Activated naive CD4-positive, alpha-beta T cell treated with anti-CD3 and anti-CD28 coated beads for 36 hours (primary cell): ENCODE data around the gene FXYD6. TPM values are rescaled to one million over a fixed set of nuclear protein-coding genes. Genes with fewer than 3 reads are reported as not detected.
A peak's percentile ranks its signal among the peaks of the same experiment; 100 is the strongest.

Source experiments
- CTCF ChIA-PET: fragments of 350-600 bp; sonication (Branson Sonifier 250); formaldehyde crosslinking; loops from one replicate; lab custom pipeline; 2021; ENCODE audit warnings: antibody characterized with exemption; lab: Charles Lee
- DNase-seq: peaks from one replicate; pipeline ENCODE4 v3.0.0-alpha.2; 2020
- H3K27ac Mint-ChIP-seq: one replicate; pipeline ENCODE4 v1.8.0; 2021; ENCODE audit warnings: mild to moderate bottlenecking, mixed read lengths
- H3K27me3 Mint-ChIP-seq: one replicate; pipeline ENCODE4 v1.8.0; 2021; ENCODE audit warnings: low read depth, mixed read lengths
- H3K36me3 Mint-ChIP-seq: one replicate; pipeline ENCODE4 v1.8.0; 2021; ENCODE audit warnings: low read depth, mixed read lengths
- H3K4me1 Mint-ChIP-seq: one replicate; pipeline ENCODE4 v1.8.0; 2021; ENCODE audit warnings: low read depth, mixed read lengths
- H3K4me3 Mint-ChIP-seq: one replicate; pipeline ENCODE4 v1.8.0; 2021; ENCODE audit warnings: mild to moderate bottlenecking, moderate library complexity, mixed read lengths
- H3K9me3 Mint-ChIP-seq: one replicate; pipeline ENCODE4 v1.8.0; 2021; ENCODE audit warnings: mixed read lengths
- intact Hi-C: fragments of 100-400 bp; cut with micrococcal nuclease; formaldehyde crosslinking; loops from one replicate; pipeline ENCODE4 v1.15.1; 2023
- total RNA-seq, 2 experiments: library from RNA; stranded (reverse); gene quantifications; one replicate each; pipeline ENCODE4 v1.2.3, GENCODE V29; 2021

The FXYD6 gene
- total RNA-seq, 2 experiments from 2014 or later = not detected

DNA sequence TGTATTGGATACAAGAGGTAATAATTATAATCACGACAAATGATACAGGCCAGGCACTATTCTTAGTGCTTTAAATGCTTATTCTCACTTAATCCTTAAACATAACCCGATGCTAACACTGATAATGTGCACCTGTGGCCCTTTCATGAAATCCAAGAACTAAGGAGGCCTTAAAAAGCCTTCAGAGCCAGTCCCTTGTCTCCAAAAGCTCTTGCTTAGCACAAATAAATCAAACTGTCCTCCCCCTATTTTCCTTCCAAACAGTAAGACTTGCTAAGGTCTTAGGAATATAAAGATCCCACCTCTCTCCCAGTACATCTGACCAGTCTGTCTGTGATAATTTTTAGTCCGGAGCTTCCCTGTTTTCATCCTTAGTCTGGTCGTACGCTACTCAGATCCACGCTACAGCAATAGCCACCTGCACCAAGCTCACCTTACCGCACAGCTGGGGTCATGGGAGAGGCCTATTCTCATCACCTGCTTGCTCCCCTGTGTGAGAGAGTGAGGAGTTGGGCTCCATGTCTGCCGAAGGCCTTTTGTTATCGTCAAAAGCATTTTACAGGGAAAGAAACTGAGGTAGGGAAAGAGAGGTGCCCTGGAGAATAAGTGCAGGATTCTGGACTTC lies 16.9 kb downstream of the FXYD6 start:
- DNase-seq = no peak
- H3K36me3 Mint-ChIP-seq = no peaks in the 10 kb centered on the region
- CTCF ChIA-PET = interaction anchor here (0.9 kb wide), 1 partner anchor 92 kb away, joined by 3 read pairs; no protein-coding TSS in a partner anchor
- H3K27ac Mint-ChIP-seq = no peak overlapping the region
- no peaks in the 10 kb centered on the region for H3K4me1 Mint-ChIP-seq
- H3K27me3 Mint-ChIP-seq = no peaks in the 10 kb centered on the region
- H3K4me3 Mint-ChIP-seq = no peak overlapping the region
- intact Hi-C loops = no loop called here
- no peaks in the 10 kb centered on the region for H3K9me3 Mint-ChIP-seq

DNA sequence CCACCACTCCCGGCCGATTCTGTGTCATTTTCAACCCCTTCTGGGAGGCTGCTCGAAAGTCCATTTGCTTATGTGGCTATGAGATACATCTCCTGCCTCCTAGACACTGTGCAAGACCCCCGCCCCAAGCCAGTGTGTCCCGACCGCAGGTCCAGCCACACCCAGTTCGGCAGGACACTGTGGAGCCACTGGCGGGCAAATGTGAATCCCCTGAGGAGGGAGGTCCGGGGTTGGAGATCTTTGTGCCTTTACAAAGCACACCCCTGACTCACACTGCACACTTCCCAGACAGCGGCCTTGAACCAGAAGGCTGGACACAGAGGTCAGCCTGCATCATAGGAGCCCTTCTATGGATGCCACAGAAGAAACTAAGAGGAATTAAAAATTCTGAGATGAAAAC lies 17.4 kb downstream of the FXYD6 start:
- no peaks in the 10 kb centered on the region for H3K27me3 Mint-ChIP-seq
- no peak for DNase-seq
- no peaks in the 10 kb centered on the region for H3K9me3 Mint-ChIP-seq
- H3K36me3 Mint-ChIP-seq = no peaks in the 10 kb centered on the region
- H3K4me3 Mint-ChIP-seq = no peak overlapping the region
- CTCF ChIA-PET = no interaction called here
- H3K4me1 Mint-ChIP-seq = no peaks in the 10 kb centered on the region
- no peak overlapping the region for H3K27ac Mint-ChIP-seq
- intact Hi-C loops = no loop called here

DNA sequence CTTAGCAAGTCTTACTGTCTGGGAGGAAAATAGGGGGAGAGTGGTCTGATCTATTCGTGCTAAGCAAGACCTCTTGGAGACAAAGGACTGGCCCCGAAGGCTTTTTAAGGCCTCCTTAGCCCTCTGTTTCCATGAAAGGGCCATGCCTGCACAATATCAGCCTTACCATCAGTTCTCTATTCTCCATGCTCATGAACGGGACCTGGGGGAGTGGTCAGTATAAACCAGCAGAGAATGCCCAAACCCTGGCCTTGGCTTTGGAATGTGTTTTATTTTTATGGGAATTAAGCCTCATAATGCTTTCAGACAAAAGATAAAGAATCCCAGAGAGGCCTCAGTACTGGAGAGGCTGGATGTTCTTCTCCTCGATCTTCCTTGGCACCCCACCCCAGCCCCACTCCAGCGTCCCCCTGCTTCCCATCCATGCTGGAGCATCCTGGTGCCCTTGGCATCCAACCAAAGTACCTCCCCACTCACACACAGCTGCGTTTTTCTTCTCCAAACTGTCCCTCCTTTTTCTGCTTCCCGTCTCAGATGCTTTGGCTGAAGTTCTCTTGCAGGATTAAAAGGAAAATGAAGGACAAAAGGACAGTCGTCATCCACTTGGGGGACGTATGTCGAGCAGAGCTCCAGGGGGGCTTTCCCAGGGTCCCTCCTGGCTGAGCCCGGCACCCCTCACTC lies 18.6 kb downstream of the FXYD6 start:
- intact Hi-C loops = no loop called here
- CTCF ChIA-PET = no interaction called here
- peaks cover 3% of the 10 kb centered on the region for H3K9me3 Mint-ChIP-seq
- H3K27ac Mint-ChIP-seq = no peak overlapping the region
- no peaks in the 10 kb centered on the region for H3K4me1 Mint-ChIP-seq
- DNase-seq = no peak
- H3K27me3 Mint-ChIP-seq = peaks cover 2% of the 10 kb centered on the region
- no peaks in the 10 kb centered on the region for H3K36me3 Mint-ChIP-seq
- H3K4me3 Mint-ChIP-seq = no peak overlapping the region

DNA sequence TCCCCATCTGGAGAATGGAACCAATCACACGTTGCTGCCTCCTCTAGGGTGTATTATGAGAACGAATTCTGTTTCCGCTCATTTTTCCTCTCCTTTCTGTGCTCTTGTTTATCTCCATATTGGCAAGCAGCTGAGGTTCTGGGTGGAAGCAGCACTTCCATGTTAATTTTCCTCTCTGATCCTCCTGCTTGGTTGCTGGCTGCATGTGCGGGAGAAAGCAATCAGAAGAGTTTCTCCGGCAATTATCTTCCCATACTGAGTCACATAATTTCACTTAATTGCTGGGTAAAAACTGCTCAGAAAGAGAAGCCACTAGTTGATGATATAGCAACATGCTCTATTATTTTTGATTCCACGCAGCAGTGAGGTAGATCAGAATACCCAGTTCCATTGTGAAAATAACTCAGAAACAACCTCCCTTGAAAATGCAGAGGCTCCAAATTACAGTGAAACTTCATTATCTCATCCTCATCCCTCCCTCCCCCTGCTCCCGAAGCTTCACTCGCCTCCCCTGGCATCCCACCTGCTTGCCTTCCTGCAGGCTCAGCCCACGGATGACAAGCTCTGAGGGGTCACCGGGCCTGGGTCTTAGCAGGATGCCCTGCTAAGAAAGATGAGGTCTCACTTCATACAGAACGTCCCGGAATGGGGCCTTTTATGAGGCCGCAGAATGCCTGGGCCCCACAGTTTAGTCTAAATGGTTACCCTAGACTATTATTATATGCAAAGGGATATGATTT lies 20.4 kb downstream of the FXYD6 start:
- CTCF ChIA-PET = interaction anchor here (0.7 to 1.0 kb wide), 2 partner anchors 11 to 91 kb away, joined by 3 read pairs; no protein-coding TSS in a partner anchor
- no peak for DNase-seq
- intact Hi-C loops = no loop called here
- no peak overlapping the region for H3K27ac Mint-ChIP-seq
- no peak overlapping the region for H3K4me3 Mint-ChIP-seq
- H3K36me3 Mint-ChIP-seq = no peaks in the 10 kb centered on the region
- H3K27me3 Mint-ChIP-seq = peaks cover 6% of the 10 kb centered on the region
- peaks cover 9% of the 10 kb centered on the region for H3K9me3 Mint-ChIP-seq
- peaks cover 1% of the 10 kb centered on the region for H3K4me1 Mint-ChIP-seq

DNA sequence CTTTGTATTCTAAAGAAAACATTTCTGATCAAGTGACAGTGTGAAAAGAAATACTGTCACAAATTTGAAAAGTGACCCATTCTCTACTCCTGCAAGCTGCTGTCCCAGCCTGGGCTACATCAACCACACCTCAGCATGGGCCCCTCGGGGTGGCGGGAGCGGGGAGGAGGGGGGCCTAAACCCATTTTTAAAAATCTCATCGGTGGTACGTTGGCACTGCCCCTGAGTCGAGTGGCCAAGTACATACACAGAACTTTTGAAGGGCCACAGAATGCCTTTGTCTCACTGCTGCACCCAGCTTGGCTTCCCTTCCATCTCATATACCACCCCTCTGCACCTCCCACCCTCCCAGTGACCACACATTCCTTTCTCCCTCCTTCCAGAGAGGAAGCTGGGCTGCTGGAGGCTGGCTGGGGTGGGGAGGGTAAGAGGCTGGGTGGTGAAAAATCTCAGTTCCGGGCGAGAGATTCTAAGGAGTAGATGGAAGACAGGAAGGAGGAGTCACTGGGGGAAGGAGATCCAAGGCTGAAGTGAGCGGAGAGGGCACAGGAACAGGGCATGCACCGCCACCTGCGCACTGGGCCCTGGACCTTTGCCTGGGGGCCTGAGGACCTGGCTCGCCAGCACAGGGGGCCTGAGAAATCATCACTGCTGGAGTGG lies 21.1 kb downstream of the FXYD6 start:
- CTCF ChIA-PET = interaction anchor here (1.1 to 1.7 kb wide), 2 partner anchors 12 to 91 kb away, joined by 5 to 6 read pairs; no protein-coding TSS in a partner anchor
- peaks cover 6% of the 10 kb centered on the region for H3K27me3 Mint-ChIP-seq
- peaks cover 1% of the 10 kb centered on the region for H3K4me1 Mint-ChIP-seq
- DNase-seq = no peak
- peaks cover 9% of the 10 kb centered on the region for H3K9me3 Mint-ChIP-seq
- H3K27ac Mint-ChIP-seq = no peak overlapping the region
- no peaks in the 10 kb centered on the region for H3K36me3 Mint-ChIP-seq
- intact Hi-C loops = no loop called here
- H3K4me3 Mint-ChIP-seq = no peak overlapping the region

DNA sequence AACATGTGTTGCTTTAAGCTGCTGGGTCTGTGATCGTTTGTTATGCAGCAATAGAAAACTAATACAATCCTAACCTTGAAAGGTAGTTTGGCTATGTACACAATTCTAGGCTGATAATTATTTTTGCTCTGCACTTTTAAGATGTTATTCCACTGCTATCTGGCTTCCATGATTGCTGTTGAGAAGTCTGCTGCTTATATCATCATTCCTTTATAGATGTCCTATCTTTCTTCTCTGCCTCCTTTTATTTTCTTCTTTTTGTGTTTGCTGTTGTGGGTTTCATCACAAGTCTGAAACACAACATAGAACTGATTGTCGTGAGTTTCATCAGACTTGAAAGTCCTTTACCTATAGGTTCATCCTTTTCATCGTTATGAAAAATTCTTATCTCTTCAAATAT lies 24.1 kb downstream of the FXYD6 start:
- Mint-ChIP-seq H3K4me1 (peaks cover 1% of the 10 kb centered on the region), H3K4me3 (no peak overlapping the region)
- CTCF ChIA-PET = interaction anchor here (1.9 to 4.6 kb wide), 2 partner anchors 94 to 201 kb away, joined by 10 to 20 read pairs; no protein-coding TSS in a partner anchor

DNA sequence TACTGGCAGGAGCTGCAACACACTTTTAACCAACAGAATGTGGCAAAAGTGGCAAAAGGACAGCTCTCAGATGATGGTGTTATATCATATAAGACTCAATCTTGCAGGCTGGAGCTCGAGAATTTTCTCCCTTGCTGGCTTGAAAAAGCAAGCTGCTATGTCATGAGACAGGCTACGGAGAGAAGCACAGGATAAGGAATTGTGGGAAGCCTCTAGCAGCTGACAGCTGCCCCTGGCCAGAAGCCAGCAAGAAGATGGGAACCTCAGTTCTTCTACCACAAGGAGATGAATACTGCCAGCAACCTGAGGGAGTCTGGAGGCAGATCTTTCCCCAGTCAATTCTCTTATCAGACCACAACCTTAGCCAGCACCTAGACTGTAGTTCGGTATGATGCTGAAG lies 24.6 kb downstream of the FXYD6 start:
- intact Hi-C loops = no loop called here
- Mint-ChIP-seq H3K36me3 (no peaks in the 10 kb centered on the region), H3K4me1 (peaks cover 1% of the 10 kb centered on the region), H3K27ac (no peak overlapping the region), H3K27me3 (peaks cover 6% of the 10 kb centered on the region), H3K4me3 (no peak overlapping the region), H3K9me3 (peaks cover 9% of the 10 kb centered on the region)
- CTCF ChIA-PET = interaction anchor here (1.9 to 4.6 kb wide), 2 partner anchors 95 to 201 kb away, joined by 10 to 20 read pairs; no protein-coding TSS in a partner anchor
- DNase-seq = no peak

More for the DNA sequence above, 24.1 kb downstream of the FXYD6 start:
- intact Hi-C loops = no loop called here
- no peak for DNase-seq
- peaks cover 6% of the 10 kb centered on the region for H3K27me3 Mint-ChIP-seq
- H3K27ac Mint-ChIP-seq = no peak overlapping the region
- H3K9me3 Mint-ChIP-seq = peaks cover 9% of the 10 kb centered on the region
- no peaks in the 10 kb centered on the region for H3K36me3 Mint-ChIP-seq

DNA sequence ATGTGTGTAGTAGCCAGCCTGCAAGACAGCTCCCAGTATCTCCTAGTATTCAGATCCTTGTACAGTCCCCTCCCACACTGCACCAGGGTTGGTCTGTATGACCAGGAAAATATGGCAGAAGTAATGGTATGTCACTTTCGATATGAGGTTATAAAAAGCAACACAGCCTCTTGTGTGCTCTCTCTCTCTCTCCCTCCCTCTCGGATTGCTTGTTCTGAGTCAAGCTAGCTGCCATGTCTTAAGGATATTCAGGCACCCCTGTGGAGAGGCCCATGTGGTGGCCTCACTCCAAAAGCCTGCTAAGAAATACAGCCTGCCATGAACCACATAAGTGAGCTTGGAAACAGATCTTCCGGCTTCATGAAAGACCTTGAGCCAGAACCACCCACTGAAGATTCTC lies 25.4 kb downstream of the FXYD6 start:
- H3K36me3 Mint-ChIP-seq = no peaks in the 10 kb centered on the region
- peaks cover 9% of the 10 kb centered on the region for H3K9me3 Mint-ChIP-seq
- H3K4me3 Mint-ChIP-seq = no peak overlapping the region
- CTCF ChIA-PET = interaction anchor here (1.9 to 4.6 kb wide), 2 partner anchors 96 to 202 kb away, joined by 10 to 20 read pairs; no protein-coding TSS in a partner anchor
- intact Hi-C loops = no loop called here
- DNase-seq = no peak
- peaks cover 6% of the 10 kb centered on the region for H3K27me3 Mint-ChIP-seq
- H3K27ac Mint-ChIP-seq = no peak overlapping the region
- peaks cover 1% of the 10 kb centered on the region for H3K4me1 Mint-ChIP-seq

DNA sequence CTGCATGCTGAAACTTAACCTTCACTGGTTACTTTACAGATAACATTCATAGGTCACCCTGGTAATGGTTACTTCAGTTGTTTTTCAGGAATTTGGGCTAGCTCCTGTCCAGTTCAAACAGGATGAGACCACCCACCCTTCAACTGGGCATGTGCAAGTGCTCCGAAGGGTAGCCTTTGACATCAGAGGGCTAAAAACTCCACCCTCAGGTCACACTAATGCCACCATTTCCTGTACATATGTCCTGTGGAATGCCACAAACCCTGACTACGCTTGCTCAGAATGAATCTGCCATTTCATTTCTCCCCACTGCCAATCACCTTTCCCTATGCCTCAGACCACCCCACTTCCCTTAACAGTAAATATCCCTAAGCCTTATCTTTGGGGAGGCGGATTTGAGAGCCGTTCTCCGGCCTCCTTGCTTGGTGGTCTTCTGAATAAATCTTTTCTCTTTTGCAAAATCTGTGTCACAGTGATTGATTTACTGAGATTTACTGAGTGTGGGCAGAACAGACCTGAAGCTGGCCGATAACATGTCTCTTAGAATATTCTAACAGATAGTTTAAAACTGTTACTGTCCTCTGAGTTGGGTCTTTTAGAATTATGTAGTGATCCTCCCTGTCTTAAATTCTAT lies 26.6 kb downstream of the FXYD6 start:
- peaks cover 1% of the 10 kb centered on the region for H3K4me1 Mint-ChIP-seq
- intact Hi-C loops = no loop called here
- no peak for DNase-seq
- CTCF ChIA-PET = interaction anchor here (4.6 kb wide), 1 partner anchor 97 kb away, joined by 20 read pairs; no protein-coding TSS in a partner anchor
- H3K9me3 Mint-ChIP-seq = peaks cover 9% of the 10 kb centered on the region
- no peaks in the 10 kb centered on the region for H3K36me3 Mint-ChIP-seq
- no peak overlapping the region for H3K27ac Mint-ChIP-seq
- H3K4me3 Mint-ChIP-seq = no peak overlapping the region
- peaks cover 6% of the 10 kb centered on the region for H3K27me3 Mint-ChIP-seq

DNA sequence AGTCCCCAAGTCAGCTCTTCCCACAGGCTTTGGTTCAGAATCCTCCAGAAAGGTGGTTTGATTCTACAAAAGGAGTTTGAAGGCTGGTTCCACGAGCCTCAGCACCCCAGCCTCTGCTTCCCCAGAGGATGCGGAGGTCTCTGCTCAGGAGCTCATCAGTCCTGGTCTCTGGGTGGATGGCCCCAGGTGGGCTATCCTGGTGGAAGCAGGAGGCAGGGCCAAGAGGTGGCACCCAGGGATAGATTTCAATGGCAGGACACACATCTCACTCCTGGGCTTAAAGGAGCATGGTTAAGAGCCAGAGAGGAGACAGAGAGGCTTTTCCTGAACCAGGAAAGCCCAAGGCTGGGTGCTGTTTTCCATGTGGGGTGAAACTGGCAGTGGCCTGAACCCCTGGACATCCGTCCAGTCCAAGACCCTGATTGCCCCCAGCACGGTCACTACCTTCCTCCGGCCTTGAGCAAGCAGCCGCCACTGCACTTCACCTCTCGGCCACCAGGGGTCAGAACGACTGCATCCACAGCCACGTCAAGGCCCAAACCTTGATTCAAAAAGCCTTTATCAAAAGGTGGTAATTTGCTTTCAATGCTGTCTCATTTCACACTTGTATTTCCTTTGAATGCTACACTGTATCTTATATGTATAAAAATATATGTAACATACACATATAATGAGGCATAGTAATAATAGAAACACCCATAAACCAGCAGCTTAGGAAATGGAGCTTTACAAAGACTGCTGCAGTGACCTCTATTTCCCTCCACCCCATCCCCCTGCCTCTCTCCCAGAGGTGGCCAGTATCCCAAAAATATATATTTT lies 32.6 kb downstream of the FXYD6 start:
- CTCF ChIA-PET = interaction anchor here (0.5 to 7.9 kb wide), 35 partner anchors 10 to 529 kb away, joined by 3 to 147 read pairs (median 4); partner anchors contain the start of gene IL10RA

More for the DNA sequence above, 32.6 kb downstream of the FXYD6 start:
- H3K27ac Mint-ChIP-seq = no peak overlapping the region
- H3K9me3 Mint-ChIP-seq = no peaks in the 10 kb centered on the region
- H3K4me1 Mint-ChIP-seq = no peaks in the 10 kb centered on the region
- no peaks in the 10 kb centered on the region for H3K27me3 Mint-ChIP-seq
- DNase-seq = peak; percentile 90
- intact Hi-C loops = loop anchor here (1.0 kb wide), 4 partner anchors 21 to 209 kb away; no protein-coding TSS in a partner anchor
- no peak overlapping the region for H3K4me3 Mint-ChIP-seq
- no peaks in the 10 kb centered on the region for H3K36me3 Mint-ChIP-seq
